SW 1271 (cell line): ENCODE results near the gene PIK3R4.
A peak's percentile ranks its signal among the peaks of the same experiment; 100 is the strongest.

ENCODE experiments used
- DNase-seq, 2 experiments: peaks; one replicate each; lab custom pipeline; 2025; lab: John Stamatoyannopoulos, UW

Gene PIK3R4

GRCh38 chr3:130741946-130742610 lies 4.6 kb downstream of the PIK3R4 start:
- no peak for DNase-seq

GRCh38 chr3:130739848-130740247 lies 6.8 kb downstream of the PIK3R4 start:
- no peak for DNase-seq

- DNase-seq, result no peak
Measured at GRCh38 chr3:130738241-130738640, 8.4 kb downstream of the PIK3R4 start.

- no peak for DNase-seq
Measured at GRCh38 chr3:130737622-130738021, 9.0 kb downstream of the PIK3R4 start.

GRCh38 chr3:130733236-130733875 lies 13.3 kb downstream of the PIK3R4 start:
- DNase-seq, result no peak

GRCh38 chr3:130732501-130732900 lies 14.1 kb downstream of the PIK3R4 start:
- DNase-seq, result no peak

GRCh38 chr3:130731817-130732216 lies 14.8 kb downstream of the PIK3R4 start:
- DNase-seq, result no peak

GRCh38 chr3:130729154-130729553 lies 17.5 kb downstream of the PIK3R4 start:
- no peak for DNase-seq

- no peak for DNase-seq
Measured at GRCh38 chr3:130728037-130728436, 18.6 kb downstream of the PIK3R4 start.

GRCh38 chr3:130725746-130726145 lies 20.9 kb downstream of the PIK3R4 start:
- DNase-seq, result no peak

- no peak for DNase-seq
Measured at GRCh38 chr3:130715616-130716015, 31.0 kb downstream of the PIK3R4 start.

- no peak for DNase-seq
Measured at GRCh38 chr3:130712718-130713423, 33.8 kb downstream of the PIK3R4 start.

- no peak for DNase-seq
Measured at GRCh38 chr3:130711565-130712324, 34.9 kb downstream of the PIK3R4 start.

GRCh38 chr3:130709671-130710070 lies 37.0 kb downstream of the PIK3R4 start:
- DNase-seq, result no peak

GRCh38 chr3:130707902-130708601 lies 38.6 kb downstream of the PIK3R4 start:
- DNase-seq, result no peak

- no peak for DNase-seq
Measured at GRCh38 chr3:130705501-130705900, 41.1 kb downstream of the PIK3R4 start.

- DNase-seq, result no peak
Measured at GRCh38 chr3:130702985-130703384, 43.6 kb downstream of the PIK3R4 start.

- no peak for DNase-seq
Measured at GRCh38 chr3:130700541-130700940, 46.1 kb downstream of the PIK3R4 start.

- DNase-seq, result peak in 1 of 2 experiments; percentile 14
Measured at GRCh38 chr3:130699765-130700164, 46.9 kb downstream of the PIK3R4 start.

GRCh38 chr3:130693314-130693713 lies 53.3 kb downstream of the PIK3R4 start:
- no peak for DNase-seq

- no peak for DNase-seq
Measured at GRCh38 chr3:130692455-130692854, 54.2 kb downstream of the PIK3R4 start.
